ENCODE measurements around the gene KIAA0232. TPM values are rescaled to one million over a fixed set of nuclear protein-coding genes. Genes with fewer than 3 reads are reported as not detected.

The KIAA0232 gene
- total and polyA plus RNA-seq, 9 of the 15 experiments (the other 6 are each of a cell fraction or from before 2014, with no cell fraction given), result 3.5 to 17.4 (median 13.0) TPM

DNA sequence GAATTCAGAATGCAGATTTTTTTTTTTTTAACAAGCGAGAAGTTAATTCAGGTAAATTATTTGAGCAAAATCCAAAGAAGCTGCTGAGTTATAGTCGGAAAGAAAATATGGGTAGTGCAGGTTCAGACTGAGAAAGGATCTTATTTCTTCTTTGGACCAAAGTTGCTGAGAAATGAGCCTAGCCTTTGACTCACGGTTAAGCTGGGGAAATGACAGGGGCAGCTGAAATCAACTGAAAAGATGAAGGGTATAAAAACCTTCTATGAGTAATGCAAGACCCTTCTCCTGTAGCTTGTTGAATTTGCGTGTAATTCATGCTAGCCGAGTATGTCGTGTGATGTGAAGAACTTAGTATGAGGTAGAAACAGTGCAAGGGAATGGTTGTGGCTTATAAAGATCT, 63.0 kb downstream of the KIAA0232 start:
- H2AFZ ChIP-seq (ENCODE audit: low read depth, low read length), result no peak overlapping the region
- FAIRE-seq, result no peak
- ATAC-seq, result no peak
- H3K27me3 ChIP-seq (ENCODE audit: control insufficient read depth in 2 of 2, insufficient read depth in 2 of 2, low read length in 2 of 2), result no peaks in the 10 kb centered on the region
- H3K79me2 ChIP-seq (ENCODE audit: control insufficient read depth, insufficient read depth, low read length), result peaks cover 58% of the 10 kb centered on the region
- no peak overlapping the region for H3K4me2 ChIP-seq (ENCODE audit: insufficient read depth, low read length)
- CTCF ChIA-PET (ENCODE audit: low intra/inter-chr PET ratio), result no interaction called here
- H3K9me1 ChIP-seq (ENCODE audit: control insufficient read depth, insufficient read depth, low read length), result peaks cover 4% of the 10 kb centered on the region
- peaks cover 0 to 8% of the 10 kb centered on the region in 2 experiments; a peak in 3 of 5 replicates for H3K4me1 ChIP-seq (replicated peaks in 1 of 2; ENCODE audit: control insufficient read depth in 2 of 2, insufficient read depth in 2 of 2, low read length in 2 of 2)
- H3K4me3 ChIP-seq, result no peak overlapping the region
- in situ Hi-C loops (cut with MboI), result no loop called here
- H3K9ac ChIP-seq (ENCODE audit: insufficient read depth in 1 of 2, low read depth in 2 of 2, low read length in 2 of 2), result no peak overlapping the region; a peak in 1 of 4 replicates
- H4K20me1 ChIP-seq (replicated peaks; ENCODE audit: control insufficient read depth, insufficient read depth, low read length), result no peaks in the 10 kb centered on the region; the same call in 1 of the 2 replicates
- 87% methylated on average over 6 of the region's 6 CpGs for WGBS (ENCODE audit: insufficient coverage, low coverage, missing lambda C conversion rate)
- peaks cover 76% of the 10 kb centered on the region for H3K36me3 ChIP-seq (ENCODE audit: control insufficient read depth, insufficient read depth, low read length)
- POLR2A ChIA-PET, result interaction anchor here (0.7 to 1.0 kb wide), 2 partner anchors 9 to 60 kb away, joined by 3 read pairs; no protein-coding TSS in a partner anchor
- intact Hi-C loops (cut with micrococcal nuclease), result no loop called here
- no peaks in the 10 kb centered on the region for H3K9me3 ChIP-seq (replicated peaks; ENCODE audit: control insufficient read depth, insufficient read depth, low read depth, low read length)
- H3K27ac ChIP-seq (ENCODE audit: extremely low read depth, low read depth, low read length), result no peak overlapping the region
- BruUV-seq (replicated peaks), result no TSS peak
- TF ChIP-seq CEBPB (tag; IDR thresholded peaks at IDR 0.05) (no peak), ILK (tag; IDR thresholded peaks at IDR 0.05; ENCODE audit: borderline replicate concordance, low read depth) (no peak), XRCC5 (IDR thresholded peaks at IDR 0.05; ENCODE audit: low read depth, low read length) (no peak), FOXJ2 (tag; IDR thresholded peaks at IDR 0.05) (no peak), NFATC3 (IDR thresholded peaks at IDR 0.05) (no peak), SRSF3 (IDR thresholded peaks at IDR 0.05; ENCODE audit: insufficient read depth, low read length) (no peak), SRSF9 (IDR thresholded peaks at IDR 0.05; ENCODE audit: borderline replicate concordance, low read depth, low read length) (no peak), KAT7 (CRISPR knock-in tag; IDR thresholded peaks at IDR 0.05; ENCODE audit: borderline replicate concordance) (no peak), SAFB (IDR thresholded peaks at IDR 0.05; ENCODE audit: borderline replicate concordance, low read depth, low read length) (no peak), NCOA1 (IDR thresholded peaks at IDR 0.05; ENCODE audit: low read depth) (no peak), HCFC1 (IDR thresholded peaks at IDR 0.05; ENCODE audit: low read depth, low read length) (no peak), NR1H2 (CRISPR knock-in tag; IDR thresholded peaks at IDR 0.05) (no peak), SRSF7 (optimal IDR thresholded peaks at IDR 0.05; ENCODE audit: low read depth, low read length) (no peak), EZH2 (IDR thresholded peaks at IDR 0.05; ENCODE audit: borderline replicate concordance, low read depth, low read length) (no peak)
- TF ChIP-seq, protein P1, sequence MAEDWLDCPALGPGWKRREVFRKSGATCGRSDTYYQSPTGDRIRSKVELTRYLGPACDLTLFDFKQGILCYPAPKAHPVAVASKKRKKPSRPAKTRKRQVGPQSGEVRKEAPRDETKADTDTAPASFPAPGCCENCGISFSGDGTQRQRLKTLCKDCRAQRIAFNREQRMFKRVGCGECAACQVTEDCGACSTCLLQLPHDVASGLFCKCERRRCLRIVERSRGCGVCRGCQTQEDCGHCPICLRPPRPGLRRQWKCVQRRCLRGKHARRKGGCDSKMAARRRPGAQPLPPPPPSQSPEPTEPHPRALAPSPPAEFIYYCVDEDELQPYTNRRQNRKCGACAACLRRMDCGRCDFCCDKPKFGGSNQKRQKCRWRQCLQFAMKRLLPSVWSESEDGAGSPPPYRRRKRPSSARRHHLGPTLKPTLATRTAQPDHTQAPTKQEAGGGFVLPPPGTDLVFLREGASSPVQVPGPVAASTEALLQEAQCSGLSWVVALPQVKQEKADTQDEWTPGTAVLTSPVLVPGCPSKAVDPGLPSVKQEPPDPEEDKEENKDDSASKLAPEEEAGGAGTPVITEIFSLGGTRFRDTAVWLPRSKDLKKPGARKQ (CRISPR knock-in tag; IDR thresholded peaks at IDR 0.05), result no peak
- TF ChIP-seq, protein P2, sequence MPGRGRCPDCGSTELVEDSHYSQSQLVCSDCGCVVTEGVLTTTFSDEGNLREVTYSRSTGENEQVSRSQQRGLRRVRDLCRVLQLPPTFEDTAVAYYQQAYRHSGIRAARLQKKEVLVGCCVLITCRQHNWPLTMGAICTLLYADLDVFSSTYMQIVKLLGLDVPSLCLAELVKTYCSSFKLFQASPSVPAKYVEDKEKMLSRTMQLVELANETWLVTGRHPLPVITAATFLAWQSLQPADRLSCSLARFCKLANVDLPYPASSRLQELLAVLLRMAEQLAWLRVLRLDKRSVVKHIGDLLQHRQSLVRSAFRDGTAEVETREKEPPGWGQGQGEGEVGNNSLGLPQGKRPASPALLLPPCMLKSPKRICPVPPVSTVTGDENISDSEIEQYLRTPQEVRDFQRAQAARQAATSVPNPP (IDR thresholded peaks at IDR 0.05; ENCODE audit: borderline replicate concordance, insufficient read depth, insufficient read length), result no peak
- TF ChIP-seq, protein P3, sequence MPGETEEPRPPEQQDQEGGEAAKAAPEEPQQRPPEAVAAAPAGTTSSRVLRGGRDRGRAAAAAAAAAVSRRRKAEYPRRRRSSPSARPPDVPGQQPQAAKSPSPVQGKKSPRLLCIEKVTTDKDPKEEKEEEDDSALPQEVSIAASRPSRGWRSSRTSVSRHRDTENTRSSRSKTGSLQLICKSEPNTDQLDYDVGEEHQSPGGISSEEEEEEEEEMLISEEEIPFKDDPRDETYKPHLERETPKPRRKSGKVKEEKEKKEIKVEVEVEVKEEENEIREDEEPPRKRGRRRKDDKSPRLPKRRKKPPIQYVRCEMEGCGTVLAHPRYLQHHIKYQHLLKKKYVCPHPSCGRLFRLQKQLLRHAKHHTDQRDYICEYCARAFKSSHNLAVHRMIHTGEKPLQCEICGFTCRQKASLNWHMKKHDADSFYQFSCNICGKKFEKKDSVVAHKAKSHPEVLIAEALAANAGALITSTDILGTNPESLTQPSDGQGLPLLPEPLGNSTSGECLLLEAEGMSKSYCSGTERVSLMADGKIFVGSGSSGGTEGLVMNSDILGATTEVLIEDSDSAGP (CRISPR knock-in tag; IDR thresholded peaks at IDR 0.05), result no peak
- TF ChIP-seq, protein P4, sequence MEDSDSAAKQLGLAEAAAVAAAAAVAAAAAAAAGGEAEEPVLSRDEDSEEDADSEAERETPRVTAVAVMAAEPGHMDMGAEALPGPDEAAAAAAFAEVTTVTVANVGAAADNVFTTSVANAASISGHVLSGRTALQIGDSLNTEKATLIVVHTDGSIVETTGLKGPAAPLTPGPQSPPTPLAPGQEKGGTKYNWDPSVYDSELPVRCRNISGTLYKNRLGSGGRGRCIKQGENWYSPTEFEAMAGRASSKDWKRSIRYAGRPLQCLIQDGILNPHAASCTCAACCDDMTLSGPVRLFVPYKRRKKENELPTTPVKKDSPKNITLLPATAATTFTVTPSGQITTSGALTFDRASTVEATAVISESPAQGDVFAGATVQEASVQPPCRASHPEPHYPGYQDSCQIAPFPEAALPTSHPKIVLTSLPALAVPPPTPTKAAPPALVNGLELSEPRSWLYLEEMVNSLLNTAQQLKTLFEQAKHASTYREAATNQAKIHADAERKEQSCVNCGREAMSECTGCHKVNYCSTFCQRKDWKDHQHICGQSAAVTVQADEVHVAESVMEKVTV (CRISPR knock-in tag; IDR thresholded peaks at IDR 0.05), result no peak
- DNase-seq (ENCODE audit: extremely low read depth in 1 of 4, low spot score in 3 of 4), result no peak

Data from K562 (cell line).